Measurements from ENCODE around the gene TIGIT.

Gene TIGIT

DNA sequence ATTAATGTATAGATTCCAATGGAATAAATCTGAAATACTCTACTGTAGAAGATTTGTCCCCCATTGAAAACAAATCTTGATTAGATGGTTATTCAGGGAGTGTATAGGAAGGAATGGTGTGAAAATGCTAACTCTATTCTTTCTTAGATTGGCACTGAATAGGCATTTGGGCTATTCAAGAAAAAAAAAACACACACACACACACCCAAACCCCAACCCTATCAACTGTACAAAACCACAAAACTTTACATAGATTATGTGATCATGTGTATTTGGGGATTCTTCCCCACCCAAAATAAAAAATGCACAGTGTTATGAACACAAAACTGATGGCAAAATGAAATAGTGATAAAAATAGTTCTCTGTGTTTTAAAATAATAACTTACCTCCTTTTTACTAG, 61.8 kb downstream of the TIGIT start:
- DNase-seq, result no peak

DNA sequence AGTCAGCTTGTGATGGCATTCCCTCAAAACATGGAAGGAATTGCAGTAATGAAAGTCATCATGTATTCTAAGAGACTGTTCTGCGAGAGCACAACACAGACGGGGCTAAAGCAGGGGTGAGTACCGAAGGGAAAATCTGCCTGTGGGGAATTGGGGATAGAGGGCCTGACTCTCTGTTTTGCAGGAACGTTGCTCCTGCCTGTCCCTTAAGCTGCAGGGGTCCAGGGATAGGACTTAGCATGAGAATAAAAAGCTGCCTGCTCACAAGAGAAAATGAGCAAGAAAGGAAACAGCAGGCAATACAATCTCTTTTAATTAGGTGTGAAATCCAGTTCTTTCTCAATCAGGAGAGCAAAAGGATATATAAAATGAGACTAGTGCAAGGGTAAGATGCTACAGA, 62.2 kb downstream of the TIGIT start:
- no peak for DNase-seq

DNA sequence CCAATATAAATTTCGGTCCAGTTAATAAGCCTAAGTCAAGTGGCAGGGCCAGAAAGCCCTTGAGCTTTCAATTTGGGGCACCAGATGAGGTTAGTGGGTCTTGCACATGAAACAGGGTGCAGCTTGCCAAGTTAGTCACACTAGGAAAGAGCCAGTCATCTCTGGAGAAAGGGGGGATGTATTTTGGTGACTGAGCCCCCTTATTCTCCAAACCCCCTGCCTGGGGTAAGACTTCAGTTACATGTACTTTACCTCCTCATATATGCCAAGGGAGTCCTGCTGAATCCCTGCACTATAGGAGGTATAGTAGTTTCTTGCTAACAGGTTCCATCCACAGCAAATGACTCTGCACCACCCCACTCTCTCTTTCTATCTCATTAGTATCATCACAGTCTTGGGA, 62.7 kb downstream of the TIGIT start:
- DNase-seq, result no peak

Measured in T-helper 9 cell (primary cell).